Testis (tissue), 2 donors: ENCODE results near the gene ANKS1B.

ENCODE experiments used
- CTCF ChIP-seq, 3 experiments: fragments of 450-650 bp in 2 of 3; fragments of 200-600 bp in 1 of 3; sonication (generic) in 1 of 3; IDR thresholded peaks; one replicate each; pipeline ENCODE4 v1.5.1; 2016 to 2019; ENCODE audit warnings: antibody characterized with exemption in 3 of 3, mild to moderate bottlenecking in 2 of 3, moderate library complexity in 1 of 3
- POLR2A ChIP-seq: fragments of 450-650 bp; IDR thresholded peaks from one replicate; pipeline ENCODE4 v1.6.1; 2017; ENCODE audit warnings: antibody characterized with exemption, mild to moderate bottlenecking, moderate library complexity

- TF ChIP-seq CTCF (IDR thresholded peaks at IDR 0.05) = no peak
- no peak for TF ChIP-seq POLR2A
Observed at GRCh38 chr12:98701166-98701565, 1283.6 kb downstream of the ANKS1B start.
